ENCODE data around the gene RALGPS1.

The RALGPS1 gene
- total RNA-seq: 8.7 to 10.2 reads per million in 2 donors

- DNase-seq: peak; percentile 70 to 91 (median 85)
These were observed at the start of gene RALGPS1 for GRCh38 chr9:126914458-126915280. Gene RALGPS1 (plus strand): TSS chr9:126914782. CDS start chr9:126962290, 47,508 bp downstream.

- no peak for DNase-seq
These were observed 45.2 kb upstream of the RALGPS1 start for GRCh38 chr9:126869368-126869767.

- DNase-seq: no peak
These were observed 42.1 kb upstream of the RALGPS1 start for GRCh38 chr9:126872516-126872915.

GRCh38 chr9:126874546-126875314 lies 39.9 kb upstream of the RALGPS1 start:
- DNase-seq: no peak

GRCh38 chr9:126875756-126876510 lies 38.6 kb upstream of the RALGPS1 start:
- DNase-seq: no peak

GRCh38 chr9:126876531-126876930 lies 38.1 kb upstream of the RALGPS1 start:
- no peak for DNase-seq

DNA sequence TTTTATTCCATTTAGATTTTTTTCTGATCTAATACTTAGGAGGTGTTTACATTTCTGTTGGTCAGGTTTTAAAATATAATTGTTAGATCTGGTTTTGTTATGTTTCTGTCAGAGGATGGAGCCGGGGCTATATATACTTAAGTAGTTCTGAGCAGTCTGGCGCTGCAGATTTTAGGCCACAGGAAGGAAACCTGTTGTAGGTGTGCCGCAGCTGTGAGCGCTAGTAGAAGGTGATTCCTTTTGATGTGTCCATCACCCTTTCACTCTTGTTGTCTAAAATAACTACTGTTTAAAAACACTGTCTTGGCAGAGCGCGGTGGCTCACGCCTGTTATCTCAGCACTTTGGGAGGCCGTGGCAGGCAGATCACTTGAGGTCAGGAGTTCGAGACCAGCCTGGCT lies 37.2 kb upstream of the RALGPS1 start:
- peak in 1 of 5 experiments; percentile 35 for DNase-seq

- DNase-seq: no peak
These were observed 35.3 kb upstream of the RALGPS1 start for GRCh38 chr9:126879288-126879687.

DNA sequence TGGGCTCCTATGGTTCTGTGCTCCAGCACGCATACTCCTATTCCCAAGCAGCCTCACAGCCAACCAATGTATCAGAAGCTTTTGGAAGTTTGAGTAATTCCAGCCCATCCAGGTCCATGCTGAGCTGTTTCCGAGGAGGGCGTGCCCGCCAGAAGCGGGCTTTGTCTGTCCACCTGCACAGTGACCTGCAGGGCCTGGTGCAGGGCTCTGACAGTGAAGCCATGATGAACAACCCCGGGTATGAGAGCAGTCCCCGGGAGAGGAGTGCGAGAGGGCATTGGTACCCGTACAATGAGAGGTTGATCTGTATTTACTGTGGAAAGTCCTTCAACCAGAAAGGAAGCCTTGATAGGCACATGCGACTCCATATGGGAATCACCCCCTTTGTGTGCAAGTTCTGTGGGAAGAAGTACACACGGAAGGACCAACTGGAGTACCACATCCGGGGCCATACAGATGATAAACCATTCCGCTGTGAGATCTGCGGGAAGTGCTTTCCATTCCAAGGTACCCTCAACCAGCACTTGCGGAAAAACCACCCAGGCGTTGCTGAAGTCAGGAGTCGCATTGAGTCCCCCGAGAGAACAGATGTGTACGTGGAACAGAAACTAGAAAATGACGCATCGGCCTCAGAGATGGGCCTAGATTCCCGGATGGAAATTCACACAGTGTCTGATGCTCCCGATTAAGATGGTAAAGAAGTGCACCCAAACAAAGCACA lies 34.2 kb upstream of the RALGPS1 start:
- no peak for DNase-seq

GRCh38 chr9:126880947-126881332 lies 33.6 kb upstream of the RALGPS1 start:
- no peak for DNase-seq

- no peak for DNase-seq
These were observed 31.8 kb upstream of the RALGPS1 start for GRCh38 chr9:126882746-126883145.

DNA sequence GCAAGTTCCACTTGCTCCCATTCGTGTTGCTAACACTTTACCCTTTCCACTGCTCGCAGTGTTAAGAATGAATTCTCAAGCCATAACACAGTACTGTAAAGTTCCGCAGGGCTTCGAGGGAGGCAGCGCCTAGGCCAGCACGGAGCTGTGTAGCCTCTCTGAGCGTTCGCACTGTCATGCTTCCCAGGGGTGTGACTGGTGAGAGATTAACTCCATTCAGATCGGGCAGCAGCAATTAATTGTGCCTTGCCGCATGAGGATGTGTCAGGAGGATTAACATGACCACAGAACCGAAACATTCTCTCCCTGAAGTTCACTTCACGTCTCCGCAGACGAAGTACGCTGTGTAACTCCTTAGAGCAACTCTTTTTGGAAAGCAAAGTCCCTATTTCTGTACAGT lies 30.9 kb upstream of the RALGPS1 start:
- no peak for DNase-seq

GRCh38 chr9:126885131-126885641 lies 29.4 kb upstream of the RALGPS1 start:
- no peak for DNase-seq

DNA sequence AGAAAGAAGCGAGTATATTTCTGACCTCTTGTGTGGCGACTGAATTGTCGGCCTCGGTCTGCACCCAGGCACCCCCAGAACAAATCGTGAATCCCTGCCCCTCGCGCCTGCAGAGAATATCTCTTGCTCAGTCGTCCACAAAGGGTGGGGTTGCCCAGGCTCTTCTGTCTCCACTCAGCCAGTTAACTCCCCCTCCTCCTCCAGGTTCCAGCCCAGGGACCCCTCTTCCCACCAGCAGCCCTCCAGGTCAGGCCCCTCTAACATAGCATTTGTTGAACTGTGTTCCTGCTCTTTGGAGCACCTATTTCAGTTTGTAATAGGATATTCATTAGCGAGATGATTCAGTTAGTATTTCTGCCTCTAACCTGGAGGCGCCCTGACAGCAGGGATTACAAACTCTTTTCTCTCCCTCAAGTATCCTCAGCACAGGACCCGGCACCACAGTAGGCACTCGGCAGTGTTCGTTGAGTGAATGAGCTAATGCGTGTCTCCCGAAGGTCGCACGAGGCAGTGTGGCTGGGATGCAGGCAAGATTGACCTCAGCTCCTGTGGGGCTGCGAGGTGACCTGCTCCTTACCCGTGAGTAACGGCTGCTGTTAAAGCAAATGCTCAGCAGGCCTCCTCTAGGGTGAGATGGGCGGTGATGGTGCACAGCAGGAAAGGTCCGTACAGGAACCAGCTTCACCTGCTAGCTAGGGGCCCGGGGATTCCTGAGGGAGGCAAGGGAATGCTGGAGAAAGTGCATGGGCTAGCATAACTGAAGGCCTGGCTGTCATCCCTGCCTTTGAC lies 28.4 kb upstream of the RALGPS1 start:
- DNase-seq: no peak

DNA sequence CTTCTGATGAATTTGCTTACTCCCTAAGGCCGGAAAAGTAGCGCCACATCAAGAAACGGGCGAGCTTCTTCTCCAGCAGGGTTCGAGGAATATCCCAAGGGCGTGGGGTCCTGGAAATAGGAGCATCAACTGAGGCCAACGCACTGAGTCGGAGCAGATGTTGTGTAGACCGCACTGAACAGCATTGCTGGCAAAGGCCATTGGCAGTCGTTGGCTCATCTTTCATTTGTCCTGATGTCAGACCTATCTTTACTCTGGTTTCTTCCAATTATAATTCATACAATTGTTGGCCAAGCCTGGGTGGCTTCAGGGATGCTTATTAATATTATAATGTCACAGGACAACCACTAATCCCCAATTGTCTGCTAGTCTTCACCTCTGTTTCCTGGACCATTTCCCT lies 27.7 kb upstream of the RALGPS1 start:
- DNase-seq: no peak

DNA sequence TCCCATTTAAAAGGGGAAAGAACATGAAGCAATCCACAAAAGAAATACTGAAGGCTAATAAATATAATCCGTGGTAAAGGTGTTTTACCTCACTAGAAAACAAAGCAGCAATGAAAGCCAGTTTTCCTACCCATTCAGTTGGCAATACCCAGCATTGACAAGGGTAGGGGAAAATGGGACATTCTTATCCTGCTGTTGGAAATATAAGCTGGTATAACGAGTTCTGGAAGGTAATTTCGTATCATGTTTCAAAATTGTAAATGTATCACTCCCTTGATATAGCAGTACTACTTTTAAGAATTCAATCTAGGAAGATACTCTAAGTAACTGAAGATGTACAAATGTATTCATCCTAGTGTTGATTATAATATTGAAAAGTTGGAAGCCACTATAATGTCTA lies 22.9 kb upstream of the RALGPS1 start:
- no peak for DNase-seq

DNA sequence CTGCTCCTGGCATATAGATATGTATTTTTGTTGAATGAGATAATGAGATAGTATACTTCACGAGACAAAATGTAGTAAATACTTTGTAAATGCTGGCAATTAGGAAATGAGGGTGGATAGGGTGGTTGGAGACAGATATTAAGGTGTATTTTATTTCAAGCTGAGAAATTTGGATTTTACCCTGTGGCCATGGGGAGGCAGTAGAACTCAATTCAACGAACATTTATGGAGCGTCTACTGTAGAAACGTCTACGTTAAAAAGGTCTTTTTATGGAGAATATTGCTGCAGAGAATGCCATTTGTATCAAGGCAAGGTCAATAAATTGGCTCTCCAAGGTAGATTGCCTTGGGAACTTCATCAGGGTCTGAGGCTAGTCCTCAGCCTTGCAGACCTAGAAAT lies 21.5 kb upstream of the RALGPS1 start:
- no peak for DNase-seq

- no peak for DNase-seq
These were observed 20.5 kb upstream of the RALGPS1 start for GRCh38 chr9:126894052-126894603.

DNA sequence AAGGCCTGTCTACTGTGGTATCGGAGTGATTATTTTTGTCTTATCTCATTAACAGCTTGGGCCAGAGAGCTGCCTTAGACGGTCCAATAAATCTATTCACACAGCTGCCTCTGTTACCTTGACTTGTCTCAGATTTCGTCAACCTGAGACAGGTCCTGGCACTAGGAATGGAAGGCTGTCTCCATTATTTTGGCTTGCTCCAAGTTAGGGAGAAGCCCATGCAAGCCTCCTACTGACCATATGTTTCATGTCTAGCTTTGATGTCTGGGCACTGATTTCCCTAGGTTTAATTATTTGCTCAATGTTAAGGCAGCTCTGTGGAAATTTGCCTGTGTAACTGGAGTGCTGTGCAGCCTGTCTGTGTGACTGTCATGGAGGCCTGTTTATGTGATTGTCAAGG lies 12.4 kb upstream of the RALGPS1 start:
- no peak for DNase-seq

DNA sequence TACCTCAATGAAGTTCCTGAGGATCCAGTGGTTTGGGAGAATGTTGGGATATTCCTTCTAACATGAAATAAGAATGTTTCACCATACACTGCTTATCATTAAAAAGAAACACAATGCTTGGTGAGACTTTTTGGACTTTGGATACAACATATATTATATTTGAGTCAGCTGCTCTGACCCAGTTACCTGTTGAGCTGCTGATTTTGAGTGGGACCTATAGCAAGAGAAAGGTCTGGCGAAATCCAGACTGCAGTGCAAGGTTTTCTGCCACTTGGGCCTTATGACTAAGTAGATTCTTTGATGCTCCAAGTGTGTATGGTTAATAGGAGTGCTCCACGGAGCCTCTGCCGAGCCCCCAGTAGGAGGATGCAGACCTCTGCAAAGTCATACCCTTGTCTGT lies 10.0 kb upstream of the RALGPS1 start:
- DNase-seq: no peak

- no peak for DNase-seq
These were observed 8.5 kb upstream of the RALGPS1 start for GRCh38 chr9:126906091-126906490.
